Measurements from ENCODE around the gene ZBED4.

DNA sequence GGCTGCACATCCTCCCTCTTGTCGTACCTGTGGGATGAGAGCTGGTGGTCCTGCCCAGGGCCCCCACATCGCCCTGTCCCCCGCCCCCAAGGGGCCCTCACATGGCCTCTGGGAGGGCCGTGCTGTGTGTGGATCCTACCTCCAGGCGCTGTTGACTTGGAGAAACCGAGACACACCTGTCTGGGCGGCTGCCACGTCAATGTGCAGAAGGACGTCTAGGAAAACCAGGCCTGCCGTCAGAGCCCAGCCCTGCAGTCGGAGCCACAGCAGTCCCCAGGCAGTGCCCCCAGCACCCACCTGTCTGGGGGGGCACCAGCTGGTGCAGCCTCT lies 50.4 kb downstream of the ZBED4 start:
- no peak for TF ChIP-seq POLR2A (IDR thresholded peaks at IDR 0.05)
- TF ChIP-seq, protein P1, sequence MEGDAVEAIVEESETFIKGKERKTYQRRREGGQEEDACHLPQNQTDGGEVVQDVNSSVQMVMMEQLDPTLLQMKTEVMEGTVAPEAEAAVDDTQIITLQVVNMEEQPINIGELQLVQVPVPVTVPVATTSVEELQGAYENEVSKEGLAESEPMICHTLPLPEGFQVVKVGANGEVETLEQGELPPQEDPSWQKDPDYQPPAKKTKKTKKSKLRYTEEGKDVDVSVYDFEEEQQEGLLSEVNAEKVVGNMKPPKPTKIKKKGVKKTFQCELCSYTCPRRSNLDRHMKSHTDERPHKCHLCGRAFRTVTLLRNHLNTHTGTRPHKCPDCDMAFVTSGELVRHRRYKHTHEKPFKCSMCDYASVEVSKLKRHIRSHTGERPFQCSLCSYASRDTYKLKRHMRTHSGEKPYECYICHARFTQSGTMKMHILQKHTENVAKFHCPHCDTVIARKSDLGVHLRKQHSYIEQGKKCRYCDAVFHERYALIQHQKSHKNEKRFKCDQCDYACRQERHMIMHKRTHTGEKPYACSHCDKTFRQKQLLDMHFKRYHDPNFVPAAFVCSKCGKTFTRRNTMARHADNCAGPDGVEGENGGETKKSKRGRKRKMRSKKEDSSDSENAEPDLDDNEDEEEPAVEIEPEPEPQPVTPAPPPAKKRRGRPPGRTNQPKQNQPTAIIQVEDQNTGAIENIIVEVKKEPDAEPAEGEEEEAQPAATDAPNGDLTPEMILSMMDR (IDR thresholded peaks at IDR 0.05) = no peak
